ENCODE measurements around the gene ASTN2.
A peak's percentile ranks its signal among the peaks of the same experiment; 100 is the strongest.

ASTN2 gene

DNA sequence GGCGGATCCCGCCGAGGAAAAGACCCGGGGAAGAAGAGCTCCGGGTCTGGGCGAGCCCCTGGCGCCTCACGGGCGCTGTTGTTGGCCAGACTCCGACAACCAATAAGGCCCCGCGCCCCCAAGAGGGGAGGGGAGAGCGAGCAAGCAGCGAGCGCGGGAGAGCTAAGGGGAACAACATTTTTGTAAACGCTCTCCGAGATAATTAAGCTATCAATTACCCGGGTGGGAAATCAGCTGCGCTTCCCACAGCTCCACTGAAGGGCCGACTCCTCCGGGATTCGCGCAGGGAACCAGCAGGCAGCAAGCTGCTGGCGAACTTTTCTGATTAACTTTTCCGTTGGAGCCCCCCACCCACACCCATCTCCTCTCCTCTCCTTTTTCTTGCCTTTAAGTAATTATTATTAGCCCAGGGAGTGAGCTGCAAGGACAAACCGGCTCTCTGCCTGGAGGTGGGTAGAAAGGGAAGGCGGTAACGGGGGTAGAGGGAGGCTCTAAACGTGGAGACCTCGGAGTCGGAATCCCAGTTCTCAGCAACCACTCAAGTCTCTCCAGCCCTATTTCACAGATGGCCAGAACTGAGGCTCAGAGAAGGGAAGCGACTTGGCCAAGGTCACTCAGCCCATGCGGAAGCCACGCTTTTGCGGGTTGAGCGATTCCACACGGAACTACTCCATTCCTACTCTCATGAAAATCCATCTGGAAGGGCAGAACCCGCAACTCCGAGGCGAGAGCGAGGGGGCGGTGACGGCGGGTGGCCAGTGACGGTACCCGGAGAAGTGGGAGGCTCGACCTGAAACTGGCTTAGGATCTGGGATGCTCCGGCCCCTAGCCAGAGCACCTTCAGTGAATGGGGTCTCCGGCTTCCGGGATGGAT is 1.3 kb downstream of the ASTN2 start:
- peak; percentile 46 for DNase-seq

DNA sequence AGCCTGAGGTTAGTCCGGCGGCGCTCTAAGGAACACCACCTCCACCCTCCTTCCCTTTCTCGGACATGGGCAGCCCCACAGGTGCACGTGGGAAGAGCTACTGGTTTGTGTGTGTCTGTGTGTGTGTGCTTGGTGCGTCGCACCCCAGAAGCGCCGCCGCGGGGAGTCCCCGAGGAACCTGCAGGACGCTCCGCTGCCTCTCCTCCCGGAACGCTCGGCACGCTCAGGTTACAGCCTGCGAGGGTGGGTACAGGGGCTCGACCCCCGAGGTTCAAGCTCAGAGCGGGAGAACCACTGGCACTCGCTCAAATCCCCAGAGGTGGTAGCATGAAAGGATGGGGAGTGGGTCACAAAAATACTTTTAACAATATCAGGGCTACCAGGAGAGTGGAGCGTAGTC is 2.0 kb downstream of the ASTN2 start:
- no peak for DNase-seq

GRCh38 chr9:117412006-117412715 is 2.7 kb downstream of the ASTN2 start:
- peak; percentile 30 for DNase-seq

DNA sequence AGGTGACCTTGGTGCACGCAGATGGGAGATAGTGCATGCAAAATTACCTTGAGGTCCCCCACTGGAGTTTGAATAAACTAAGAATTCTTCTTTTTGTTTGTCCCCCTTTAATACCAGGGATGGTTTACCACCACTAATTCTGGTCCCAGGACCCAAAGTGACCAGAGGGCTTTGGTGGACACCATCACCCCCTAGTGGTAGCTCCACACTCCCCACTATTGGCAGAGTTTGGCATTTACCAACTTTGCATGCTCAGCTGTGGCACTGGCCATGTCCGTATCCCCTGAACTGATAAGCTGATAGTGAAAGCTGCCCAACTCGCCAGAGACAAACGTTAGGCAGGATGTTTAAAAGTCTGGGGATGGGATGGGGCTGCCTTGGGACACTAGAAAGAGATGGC is 3.3 kb downstream of the ASTN2 start:
- peak; percentile 59 for DNase-seq

GRCh38 chr9:117409321-117409720 is 5.5 kb downstream of the ASTN2 start:
- no peak for DNase-seq

DNA sequence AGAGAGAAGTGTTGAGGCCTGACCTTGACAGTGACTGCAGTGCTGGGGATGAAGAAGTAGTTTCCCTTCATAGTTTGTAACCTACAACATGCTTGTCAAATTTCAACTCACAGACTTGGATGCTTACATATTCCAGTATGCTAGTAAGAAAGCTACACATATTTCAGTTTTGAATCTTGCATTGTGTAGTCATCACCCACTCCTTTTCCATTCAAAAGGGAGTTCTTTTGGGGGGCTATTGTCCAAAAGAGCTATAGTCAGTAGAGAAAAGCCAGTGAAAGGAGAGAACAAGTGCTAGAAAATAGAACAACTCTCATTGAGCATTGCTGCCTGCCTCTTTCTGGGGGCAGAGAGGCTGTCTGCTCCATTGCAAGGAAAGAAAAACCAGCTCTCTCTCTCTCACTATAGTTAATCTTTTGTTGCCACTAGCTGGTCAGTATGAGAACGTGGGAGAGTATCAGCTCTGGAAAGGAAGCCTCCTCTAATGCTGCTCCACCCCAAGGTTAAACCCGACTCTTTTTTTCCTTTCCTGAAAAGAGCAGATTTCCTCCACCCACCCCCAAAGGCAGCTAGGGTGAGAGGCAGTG is 7.3 kb downstream of the ASTN2 start:
- DNase-seq, result peak; percentile 25

DNA sequence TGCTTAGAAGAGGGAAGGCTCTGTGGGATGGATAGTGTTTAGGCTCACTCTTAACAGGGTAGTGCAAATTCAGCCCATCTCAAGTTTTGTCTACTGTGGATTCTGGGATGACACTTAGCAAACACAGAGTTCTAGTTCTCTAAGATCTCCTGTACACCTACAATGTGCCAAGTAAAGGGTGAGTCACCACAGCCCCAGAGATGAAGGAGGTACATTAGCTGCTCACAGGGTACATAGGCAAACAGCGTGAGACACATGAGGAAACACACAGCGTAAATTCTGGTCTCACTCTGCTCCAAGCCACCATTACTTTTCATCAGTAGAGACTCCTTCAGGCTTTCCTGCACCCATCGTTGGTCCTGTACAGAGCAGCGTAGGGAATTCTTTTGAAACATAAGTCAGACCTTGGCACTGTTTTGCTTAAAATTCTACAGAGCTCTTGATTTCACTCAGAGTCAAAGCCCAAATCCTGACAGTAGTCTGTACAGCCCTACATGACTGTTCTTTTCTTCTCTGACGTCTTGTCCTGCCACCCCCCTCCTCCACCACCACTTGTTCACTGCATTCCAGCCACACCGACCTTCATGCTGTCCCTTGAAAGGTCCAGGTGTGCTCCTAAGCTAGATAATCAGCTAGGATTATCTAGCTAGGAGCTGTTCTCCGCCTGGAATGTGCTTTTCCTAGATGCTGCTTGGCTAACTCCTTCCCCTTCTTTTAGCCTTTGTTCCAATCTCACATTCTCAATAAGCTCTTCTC is 8.7 kb downstream of the ASTN2 start:
- no peak for DNase-seq

DNA sequence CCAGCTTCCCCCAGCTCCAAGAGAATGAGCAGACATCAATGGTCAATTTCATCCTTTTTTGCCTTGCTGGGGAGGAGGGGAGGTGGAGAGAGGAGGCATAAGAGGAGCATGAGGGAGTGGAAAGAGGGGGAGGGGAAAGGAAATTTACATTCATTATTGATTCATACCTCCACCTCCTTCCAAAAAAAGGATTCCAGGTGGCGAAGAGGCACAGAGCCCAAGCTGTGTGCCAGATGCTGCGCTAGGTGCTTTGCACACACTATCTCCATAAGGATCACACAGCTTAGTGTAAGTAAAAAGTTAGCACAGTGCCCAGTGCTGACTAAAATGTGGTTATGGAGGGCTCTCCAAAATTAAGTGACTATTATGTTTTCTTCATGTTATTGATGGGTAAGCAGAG is 11.0 kb downstream of the ASTN2 start:
- peak; percentile 94 for DNase-seq

DNA sequence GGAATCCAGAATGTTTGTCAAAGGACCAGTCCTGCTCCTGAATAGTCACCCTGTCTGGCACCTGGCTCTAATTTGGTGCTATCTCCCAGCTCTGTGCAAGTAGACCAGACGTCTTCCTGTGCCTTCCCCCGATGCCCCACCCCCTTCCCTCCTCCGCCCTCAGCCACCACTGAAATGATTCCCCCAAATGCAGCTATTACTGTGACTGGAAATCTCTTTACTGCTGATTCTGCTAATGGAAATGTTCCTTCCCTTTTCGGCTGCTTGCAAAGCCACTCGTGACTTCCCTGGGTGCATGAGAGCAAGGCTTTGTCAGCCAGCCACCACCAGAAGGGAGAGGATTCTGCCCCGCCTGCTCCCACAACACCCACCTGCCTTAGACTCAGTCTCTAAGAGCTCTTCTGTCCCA is 11.4 kb downstream of the ASTN2 start:
- peak; percentile 94 for DNase-seq

DNA sequence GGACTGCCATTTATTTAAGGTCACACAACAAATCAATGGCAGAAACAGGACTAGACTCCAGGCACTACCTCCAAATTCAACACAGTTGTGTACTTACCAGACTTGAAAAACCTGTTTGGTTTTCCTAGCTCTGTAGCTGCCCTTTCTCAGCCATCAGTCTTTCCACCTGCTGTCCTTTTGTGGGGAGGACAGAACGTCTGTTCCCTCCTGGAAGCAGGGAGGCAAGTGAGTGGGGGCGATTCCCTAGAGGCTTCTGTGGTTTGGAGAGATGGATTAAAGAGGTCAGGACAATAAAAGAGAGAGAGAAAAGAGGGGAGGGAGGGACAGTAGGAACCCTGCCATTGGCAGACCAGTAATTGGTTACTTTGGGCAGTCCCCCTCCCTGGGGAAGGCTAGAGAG is 14.7 kb downstream of the ASTN2 start:
- peak; percentile 100 for DNase-seq

DNA sequence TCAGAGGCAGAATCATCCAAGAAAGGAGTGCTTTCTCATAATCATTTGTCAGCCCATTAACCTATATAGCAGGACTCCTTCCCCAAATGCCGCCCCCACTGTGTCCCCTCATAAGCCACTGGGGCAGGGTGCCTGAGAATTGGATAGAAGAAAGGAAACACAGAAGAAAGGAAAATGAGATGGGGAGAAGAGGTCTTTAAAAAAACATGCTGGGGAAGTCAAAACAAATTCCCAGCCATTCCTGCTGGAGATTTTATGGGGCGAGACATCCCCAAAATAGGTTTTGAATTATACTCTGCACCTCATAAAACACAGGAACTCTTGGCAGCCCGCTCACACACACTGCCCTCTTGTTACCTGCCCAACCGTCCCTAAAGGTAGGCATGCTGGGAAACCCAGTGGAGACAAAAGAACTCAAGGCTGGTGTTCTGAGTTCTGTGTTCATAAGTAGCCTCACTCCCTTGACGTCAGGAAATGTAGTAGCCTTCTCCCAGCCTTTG is 19.7 kb downstream of the ASTN2 start:
- no peak for DNase-seq

DNA sequence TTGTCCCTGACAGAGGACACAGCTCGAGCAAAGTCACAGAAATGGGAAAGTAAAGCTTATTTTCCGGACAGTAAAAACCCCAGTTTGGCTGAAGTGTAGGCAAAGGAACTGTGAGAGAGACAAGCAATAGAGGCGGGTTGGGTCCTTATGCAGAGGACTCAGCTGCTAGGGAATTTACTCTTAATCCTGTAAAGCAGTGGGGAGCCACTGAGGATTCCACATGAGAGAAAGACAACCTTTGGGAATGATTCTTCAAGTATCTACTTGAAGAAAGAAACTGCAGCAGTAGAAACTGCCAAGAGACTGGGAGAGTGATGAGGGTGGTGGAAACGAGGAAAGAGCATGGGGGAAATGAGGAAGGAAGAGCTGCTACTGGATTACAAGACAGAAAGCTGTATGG is 20.2 kb downstream of the ASTN2 start:
- no peak for DNase-seq

DNA sequence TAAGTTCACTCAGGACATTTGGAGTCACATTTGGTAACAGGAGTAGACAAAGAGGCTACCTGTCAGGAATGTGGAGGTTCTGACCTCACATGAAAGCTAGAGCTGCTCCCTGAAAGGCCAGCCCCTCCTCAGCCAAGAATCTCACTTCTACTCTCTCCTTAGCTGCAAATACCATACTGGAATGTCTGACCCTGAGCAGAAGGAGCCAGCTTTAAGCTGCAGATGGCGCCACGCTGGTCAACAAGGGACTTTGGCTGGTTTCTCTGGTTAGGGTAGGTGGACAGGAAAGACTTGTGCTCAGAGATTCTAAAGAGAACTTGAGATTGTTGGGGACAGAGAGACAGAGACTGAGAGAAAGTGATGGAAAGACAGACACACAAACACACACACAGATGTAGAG is 21.9 kb downstream of the ASTN2 start:
- DNase-seq, result no peak

GRCh38 chr9:117387422-117387821 is 27.4 kb downstream of the ASTN2 start:
- no peak for DNase-seq

DNA sequence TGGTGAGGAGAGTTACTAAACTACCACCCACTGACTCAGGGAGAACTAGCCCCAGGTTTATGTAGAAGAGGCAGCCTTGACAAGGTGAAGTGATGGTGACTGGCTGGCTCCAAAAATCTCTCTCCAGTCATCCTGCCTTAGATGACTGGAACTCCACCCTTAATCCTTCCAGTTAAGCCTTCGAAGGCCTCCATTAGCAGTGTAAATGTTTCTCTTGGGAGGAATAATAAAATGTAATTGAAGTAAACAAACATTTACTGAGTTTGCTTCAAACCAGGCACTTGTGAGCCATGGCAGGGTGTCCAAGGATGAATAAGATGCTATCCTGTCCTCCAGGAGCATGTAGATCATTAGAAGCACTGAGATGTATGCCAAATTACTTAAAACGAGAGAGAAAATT is 35.5 kb downstream of the ASTN2 start:
- no peak for DNase-seq

DNA sequence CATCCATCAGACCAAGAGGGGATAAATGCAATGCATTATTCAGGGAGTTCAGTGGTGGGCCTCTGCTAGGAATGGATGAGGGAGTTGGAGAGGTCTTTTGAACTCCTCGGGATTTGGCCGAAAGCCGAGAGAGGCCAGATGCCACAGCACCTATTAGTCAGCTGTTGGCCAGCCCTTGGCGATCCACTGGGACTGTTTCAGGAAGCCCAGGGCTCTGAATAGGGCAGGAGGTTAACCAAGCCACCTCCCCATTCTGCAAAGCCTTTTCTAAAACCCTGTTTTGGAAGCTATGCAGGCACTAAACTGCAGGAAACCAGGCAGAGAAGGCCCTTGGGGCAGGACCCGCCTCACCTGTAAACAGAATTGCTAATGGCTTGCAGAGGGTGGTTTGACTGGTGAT is 37.8 kb downstream of the ASTN2 start:
- DNase-seq, result no peak

- DNase-seq, result no peak
Observed at GRCh38 chr9:117375956-117376355, 38.9 kb downstream of the ASTN2 start.

DNA sequence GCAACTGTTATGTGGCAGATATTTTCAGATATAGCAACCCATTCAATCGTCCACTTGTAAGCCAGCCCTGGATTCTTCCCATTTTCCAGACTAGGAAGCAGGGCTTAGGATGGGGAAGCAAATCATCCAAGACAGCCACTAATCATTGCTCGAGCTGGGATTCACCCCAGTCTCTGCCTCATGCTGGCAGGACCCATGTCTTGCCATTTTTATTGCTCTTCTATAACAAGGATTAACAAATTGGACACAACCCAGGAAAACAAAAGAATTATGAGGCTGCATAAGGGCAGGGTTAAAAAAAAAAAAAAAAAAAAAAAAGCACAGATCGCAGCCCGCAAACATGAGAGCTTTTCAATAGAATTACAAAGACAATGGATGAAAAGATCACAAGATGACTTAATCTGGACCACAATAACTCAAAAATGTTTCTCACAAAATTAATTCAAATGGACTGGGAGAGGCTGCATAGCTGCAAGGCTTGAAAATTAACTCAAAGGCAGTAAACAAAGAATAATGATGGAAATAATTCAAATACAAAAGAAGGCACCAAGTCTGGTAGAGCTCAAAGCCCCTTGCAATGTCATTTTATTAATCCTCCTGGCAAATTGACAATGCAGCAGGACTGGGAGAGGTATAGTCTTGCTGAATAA is 40.7 kb downstream of the ASTN2 start:
- no peak for DNase-seq

DNA sequence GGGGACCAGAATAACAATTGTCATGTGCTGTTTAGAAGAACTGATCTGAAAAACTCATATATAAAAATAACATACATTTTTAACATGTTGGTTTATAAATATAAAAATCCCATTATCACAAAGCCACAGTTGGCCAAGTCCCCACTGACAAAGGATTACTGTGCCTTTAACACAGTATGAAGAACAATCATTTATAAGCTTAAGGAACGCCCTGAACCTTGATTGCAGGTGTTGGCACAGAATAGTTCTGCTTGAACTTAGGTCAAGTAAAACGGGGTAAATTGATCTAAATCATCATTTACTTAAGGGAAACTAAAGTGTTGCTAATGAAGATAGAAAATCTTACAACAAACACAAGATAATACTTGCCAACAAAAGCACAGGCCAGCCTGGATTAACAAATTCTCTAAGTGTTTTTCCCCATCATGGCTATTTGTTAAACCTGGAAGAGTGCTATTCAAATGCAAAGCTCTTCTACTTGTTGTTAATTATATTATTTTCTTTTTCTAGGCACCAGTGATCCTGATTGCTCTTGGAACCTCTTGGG is 46.1 kb downstream of the ASTN2 start:
- DNase-seq, result peak; percentile 65

DNA sequence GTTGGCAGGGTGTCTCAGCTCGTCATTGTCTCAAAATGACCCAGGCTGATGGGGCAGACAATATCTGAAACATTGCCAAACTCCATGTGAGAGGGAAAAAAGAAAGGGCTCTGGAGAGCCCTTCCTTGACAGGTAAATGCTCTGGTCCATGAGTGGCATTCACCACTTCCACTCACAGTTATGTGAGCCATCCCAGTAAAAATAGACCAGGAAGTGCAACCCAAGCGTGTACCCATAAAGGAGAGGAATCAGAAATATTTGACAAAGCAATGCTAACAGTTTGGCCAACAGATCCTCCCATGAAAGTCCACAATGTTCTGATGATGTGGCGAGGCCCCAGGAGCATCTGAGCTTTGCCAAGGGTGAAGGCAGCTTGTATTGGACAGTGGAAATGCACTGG is 49.4 kb downstream of the ASTN2 start:
- peak; percentile 58 for DNase-seq

DNA sequence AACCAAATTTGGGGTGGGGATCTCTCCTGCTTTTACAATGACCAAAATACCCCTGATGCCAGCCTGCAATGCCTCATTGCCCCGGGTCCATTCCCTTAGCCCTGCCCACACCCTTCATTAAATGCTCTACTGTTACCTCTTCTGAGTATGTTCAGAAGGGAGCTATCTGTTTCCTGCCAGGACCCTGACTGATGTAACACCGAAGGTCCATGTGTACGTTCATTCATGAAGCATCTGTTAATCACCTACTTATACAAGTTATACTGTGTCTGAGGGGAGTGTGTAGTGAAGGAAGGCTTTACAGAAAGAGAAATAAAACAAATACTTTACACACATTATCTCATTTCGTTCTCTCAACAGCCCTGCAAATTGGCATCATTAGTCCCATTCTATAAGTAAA is 51.9 kb downstream of the ASTN2 start:
- DNase-seq, result no peak

GRCh38 chr9:117359910-117360309 is 54.9 kb downstream of the ASTN2 start:
- DNase-seq, result no peak
